ENCODE measurements around the gene HCFC1. TPM values are rescaled to one million over a fixed set of nuclear protein-coding genes. Genes with fewer than 3 reads are reported as not detected.

The HCFC1 gene
- total and polyA plus RNA-seq, 7 donors, result 15.1 to 50.1 (median 33.1) TPM

GRCh38 chrX:153968754-153969124, 2.9 kb downstream of the HCFC1 start:
- ATAC-seq (peak in 3 of 4 donors; percentile 25 to 38 (median 28)), DNase-seq (peak; percentile 59 to 75)
- Histone ChIP-seq H3K36me3 (ENCODE audit: insufficient read depth in 1 of 2, low read depth in 1 of 2) (peaks cover 0 to 8% of the 10 kb centered on the region in 2 donors), H3K27ac (peak overlapping the region; percentile 86), H3K4me3 (peak overlapping the region; percentile 80), H3K9me3 (no peaks in the 10 kb centered on the region), H3K4me1 (peaks cover 51% of the 10 kb centered on the region), H3K27me3 (ENCODE audit: insufficient read depth in 3 of 3, low read length in 2 of 3) (no peaks in the 10 kb centered on the region)
- intact Hi-C loops (cut with DNase I), result loop anchor here in 1 of 2 donors (5.0 kb wide), 1 partner anchor 186 kb away; the partner anchor contains the start of gene SRPK3
- no peak for TF ChIP-seq CTCF (IDR thresholded peaks at IDR 0.05)
- WGBS, 3 donors, result 11 to 50% (median 17%) methylated on average over 12 of the region's 12 CpGs

- peak in 1 of 2 donors; percentile 48 for DNase-seq
- TF ChIP-seq CTCF (IDR thresholded peaks at IDR 0.05), result no peak
- Histone ChIP-seq H3K4me3 (peak overlapping the region; percentile 80), H3K27me3 (ENCODE audit: insufficient read depth in 3 of 3, low read length in 2 of 3) (no peaks in the 10 kb centered on the region), H3K36me3 (ENCODE audit: insufficient read depth in 1 of 2, low read depth in 1 of 2) (peaks cover 2 to 13% of the 10 kb centered on the region in 2 donors), H3K9me3 (no peaks in the 10 kb centered on the region), H3K27ac (peak overlapping the region; percentile 86), H3K4me1 (peaks cover 49% of the 10 kb centered on the region)
- ATAC-seq, result no peak
- WGBS, 3 donors, result 19 to 62% (median 28%) methylated on average over 9 of the region's 9 CpGs
- intact Hi-C loops (cut with DNase I), result loop anchor here in 1 of 2 donors (5.0 kb wide), 1 partner anchor 186 kb away; the partner anchor contains the start of gene SRPK3
Measured at GRCh38 chrX:153968255-153968654, 3.4 kb downstream of the HCFC1 start.

GRCh38 chrX:153967536-153968224, 3.9 kb downstream of the HCFC1 start:
- no peak for DNase-seq
- ATAC-seq, result no peak
- Histone ChIP-seq H3K9me3 (no peaks in the 10 kb centered on the region), H3K4me3 (peak overlapping the region; percentile 80), H3K36me3 (ENCODE audit: insufficient read depth in 1 of 2, low read depth in 1 of 2) (peaks cover 2 to 18% of the 10 kb centered on the region in 2 donors), H3K4me1 (peaks cover 49% of the 10 kb centered on the region), H3K27ac (peak overlapping the region; percentile 86), H3K27me3 (ENCODE audit: insufficient read depth in 3 of 3, low read length in 2 of 3) (no peaks in the 10 kb centered on the region)
- no peak for TF ChIP-seq CTCF (IDR thresholded peaks at IDR 0.05)
- intact Hi-C loops (cut with DNase I), result loop anchor here in 1 of 2 donors (5.0 kb wide), 1 partner anchor 185 kb away; the partner anchor contains the start of gene SRPK3
- 41 to 72% (median 43%) methylated on average over 12 to 16 of the region's 16 CpGs for WGBS, 3 donors

- DNase-seq, result peak in 1 of 2 donors; percentile 49
Measured at GRCh38 chrX:153966841-153967535, 4.6 kb downstream of the HCFC1 start.

More at GRCh38 chrX:153966841-153967535, 4.6 kb downstream of the HCFC1 start:
- no peak for TF ChIP-seq CTCF (IDR thresholded peaks at IDR 0.05)
- no peaks in the 10 kb centered on the region for H3K9me3 ChIP-seq
- H3K4me3 ChIP-seq, result peak overlapping the region; percentile 80
- H3K27ac ChIP-seq, result peak overlapping the region; percentile 86
- intact Hi-C loops (cut with DNase I), result loop anchor here in 1 of 2 donors (5.0 kb wide), 1 partner anchor 185 kb away; the partner anchor contains the start of gene SRPK3
- peaks cover 2 to 25% of the 10 kb centered on the region in 2 donors for H3K36me3 ChIP-seq (ENCODE audit: insufficient read depth in 1 of 2, low read depth in 1 of 2)
- 55 to 75% (median 73%) methylated on average over 12 to 14 of the region's 14 CpGs for WGBS, 3 donors
- peaks cover 49% of the 10 kb centered on the region for H3K4me1 ChIP-seq
- ATAC-seq, result no peak
- no peaks in the 10 kb centered on the region for H3K27me3 ChIP-seq (ENCODE audit: insufficient read depth in 3 of 3, low read length in 2 of 3)
